Measurements from ENCODE around the gene MASP2. TPM values are rescaled to one million over a fixed set of nuclear protein-coding genes. Genes with fewer than 3 reads are reported as not detected.

Gene MASP2
- total and polyA plus RNA-seq, 9 of the 15 experiments (the other 6 are each of a cell fraction or from before 2014, with no cell fraction given) = 0.01 to 0.23 (median 0.06) TPM; not detected in 3

DNA sequence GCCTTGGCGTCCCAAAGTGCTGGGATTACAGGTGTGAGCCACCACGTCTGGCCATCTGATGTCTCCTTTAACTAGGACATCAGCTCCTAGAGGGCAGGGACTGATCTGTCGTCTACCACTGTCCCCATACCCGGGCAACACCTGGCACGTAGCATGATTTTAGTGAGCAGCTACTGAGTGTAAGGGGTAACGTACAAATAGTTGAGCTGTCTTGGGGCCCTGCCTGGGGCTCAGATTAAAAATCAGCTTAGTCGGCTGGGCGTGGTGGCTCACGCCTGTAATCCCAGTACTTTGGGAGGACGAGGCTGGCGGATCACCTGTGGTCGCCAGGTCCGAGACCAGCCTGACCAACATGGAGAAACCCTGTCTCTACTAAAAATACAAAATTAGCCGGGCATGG is 11.0 kb upstream of the MASP2 start:
- DNase-seq (ENCODE audit: extremely low read depth in 1 of 4, low spot score in 3 of 4) (no peak), ATAC-seq (no peak), FAIRE-seq (no peak)
- Histone ChIP-seq H2AFZ (ENCODE audit: low read depth, low read length) (no peak overlapping the region), H3K4me3 (no peak overlapping the region), H4K20me1 (replicated peaks; ENCODE audit: control insufficient read depth, insufficient read depth, low read length) (peaks cover 14% of the 10 kb centered on the region), H3K36me3 (ENCODE audit: control insufficient read depth, insufficient read depth, low read length) (peaks cover 57% of the 10 kb centered on the region; the same call in 2 of the 3 replicates), H3K27me3 (ENCODE audit: control insufficient read depth in 2 of 2, insufficient read depth in 2 of 2, low read length in 2 of 2) (no peaks in the 10 kb centered on the region), H3K9me1 (ENCODE audit: control insufficient read depth, insufficient read depth, low read length) (peaks cover 3% of the 10 kb centered on the region), H3K9me3 (replicated peaks; ENCODE audit: control insufficient read depth, insufficient read depth, low read depth, low read length) (no peaks in the 10 kb centered on the region), H3K4me1 (replicated peaks in 1 of 2; ENCODE audit: control insufficient read depth in 2 of 2, insufficient read depth in 2 of 2, low read length in 2 of 2) (peaks cover 8 to 70% of the 10 kb centered on the region in 2 experiments; a peak in 4 of 5 replicates), H3K27ac (ENCODE audit: extremely low read depth, low read depth, low read length) (no peak overlapping the region), H3K9ac (ENCODE audit: insufficient read depth in 1 of 2, low read depth in 2 of 2, low read length in 2 of 2) (peak overlapping the region in 1 of 2 experiments; percentile 82; a peak in 2 of 4 replicates), H3K79me2 (ENCODE audit: control insufficient read depth, insufficient read depth, low read length) (peaks cover 44% of the 10 kb centered on the region), H3K4me2 (ENCODE audit: insufficient read depth, low read length) (no peak overlapping the region)
- WGBS (ENCODE audit: insufficient coverage, low coverage, missing lambda C conversion rate) = 86% methylated on average over 14 of the region's 14 CpGs
- intact Hi-C loops (cut with micrococcal nuclease) = no loop called here
- TF ChIP-seq, protein P1, sequence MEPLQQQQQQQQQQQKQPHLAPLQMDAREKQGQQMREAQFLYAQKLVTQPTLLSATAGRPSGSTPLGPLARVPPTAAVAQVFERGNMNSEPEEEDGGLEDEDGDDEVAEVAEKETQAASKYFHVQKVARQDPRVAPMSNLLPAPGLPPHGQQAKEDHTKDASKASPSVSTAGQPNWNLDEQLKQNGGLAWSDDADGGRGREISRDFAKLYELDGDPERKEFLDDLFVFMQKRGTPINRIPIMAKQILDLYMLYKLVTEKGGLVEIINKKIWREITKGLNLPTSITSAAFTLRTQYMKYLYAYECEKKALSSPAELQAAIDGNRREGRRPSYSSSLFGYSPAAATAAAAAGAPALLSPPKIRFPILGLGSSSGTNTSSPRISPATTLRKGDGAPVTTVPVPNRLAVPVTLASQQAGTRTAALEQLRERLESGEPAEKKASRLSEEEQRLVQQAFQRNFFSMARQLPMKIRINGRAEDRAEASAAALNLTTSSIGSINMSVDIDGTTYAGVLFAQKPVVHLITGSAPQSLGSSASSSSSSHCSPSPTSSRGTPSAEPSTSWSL (CRISPR knock-in tag; IDR thresholded peaks at IDR 0.05; ENCODE audit: borderline replicate concordance) = no peak
- TF ChIP-seq THRAP3 (IDR thresholded peaks at IDR 0.05; ENCODE audit: borderline replicate concordance) = no peak
- TF ChIP-seq BRCA1 (IDR thresholded peaks at IDR 0.05) = no peak
- TF ChIP-seq BRCA1 (CRISPR knock-in tag; IDR thresholded peaks at IDR 0.05) = peak; percentile 67; the same call in 1 of the 2 replicates
- TF ChIP-seq GMEB1 (CRISPR knock-in tag; IDR thresholded peaks at IDR 0.05) = no peak
- no peak for TF ChIP-seq TFAP4 (CRISPR knock-in tag; IDR thresholded peaks at IDR 0.05; ENCODE audit: borderline replicate concordance)
- in situ Hi-C loops (cut with MboI) = no loop called here
- POLR2A ChIA-PET = interaction anchor here (0.6 kb wide), 1 partner anchor 131 kb away, joined by 3 read pairs; the partner anchor contains the start of gene ANGPTL7
- BruUV-seq (replicated peaks) = no TSS peak
- CTCF ChIA-PET (ENCODE audit: low intra/inter-chr PET ratio) = no interaction called here
